ENCODE measurements around the gene ZNF570.

The ZNF570 gene

GRCh38 chr19:37511186-37511585 is 42.0 kb downstream of the ZNF570 start:
- no peak for TF ChIP-seq CTCF (IDR thresholded peaks at IDR 0.05; ENCODE audit: insufficient read depth, low read depth, low read length, missing control alignments)
- no peak for DNase-seq (ENCODE audit: low read depth)
- no peak overlapping the region for H3K4me3 ChIP-seq (ENCODE audit: low read depth, low read length)

DNA sequence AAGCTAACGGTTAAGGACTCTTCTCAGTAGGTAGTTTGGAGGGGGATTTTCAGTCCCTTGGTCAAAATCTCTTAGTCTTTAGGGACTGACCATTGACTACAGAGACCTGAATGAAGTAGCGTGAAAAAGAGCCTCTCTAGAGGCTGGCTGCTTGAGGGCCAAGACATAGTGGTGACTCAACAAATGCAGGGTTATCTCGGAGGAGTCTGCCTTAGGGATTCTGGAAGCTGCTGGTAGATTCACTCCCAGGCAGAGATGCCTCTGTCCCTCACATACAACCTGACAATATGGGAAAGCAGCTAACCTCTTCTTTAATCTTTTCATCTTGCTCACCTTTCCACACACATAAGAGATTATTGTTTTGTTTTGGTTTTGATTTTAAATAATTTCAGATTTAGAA is 42.7 kb downstream of the ZNF570 start:
- TF ChIP-seq CTCF (IDR thresholded peaks at IDR 0.05; ENCODE audit: insufficient read depth, low read depth, low read length, missing control alignments) = no peak
- no peak overlapping the region for H3K4me3 ChIP-seq (ENCODE audit: low read depth, low read length)
- DNase-seq (ENCODE audit: low read depth) = no peak

DNA sequence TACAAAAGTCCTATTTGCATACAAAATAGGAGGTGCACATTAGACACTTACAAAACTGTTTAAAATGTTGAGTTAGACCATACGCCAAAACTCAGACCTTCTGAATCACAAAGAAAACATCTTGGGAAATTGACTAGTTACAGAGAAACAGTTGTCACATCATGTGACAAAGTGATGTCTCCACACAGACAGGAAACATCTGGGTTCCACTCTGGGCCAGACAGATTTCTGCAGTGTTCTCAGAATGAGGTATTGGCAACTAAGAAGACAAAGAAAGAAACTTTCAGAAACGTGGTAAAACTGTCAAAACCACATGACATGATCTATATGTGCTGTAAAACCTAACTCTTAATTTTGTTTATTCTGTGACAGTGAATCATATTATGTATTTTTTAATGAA is 44.2 kb downstream of the ZNF570 start:
- no peak for TF ChIP-seq CTCF (IDR thresholded peaks at IDR 0.05; ENCODE audit: insufficient read depth, low read depth, low read length, missing control alignments)
- DNase-seq (ENCODE audit: low read depth) = no peak
- H3K4me3 ChIP-seq (ENCODE audit: low read depth, low read length) = no peak overlapping the region

DNA sequence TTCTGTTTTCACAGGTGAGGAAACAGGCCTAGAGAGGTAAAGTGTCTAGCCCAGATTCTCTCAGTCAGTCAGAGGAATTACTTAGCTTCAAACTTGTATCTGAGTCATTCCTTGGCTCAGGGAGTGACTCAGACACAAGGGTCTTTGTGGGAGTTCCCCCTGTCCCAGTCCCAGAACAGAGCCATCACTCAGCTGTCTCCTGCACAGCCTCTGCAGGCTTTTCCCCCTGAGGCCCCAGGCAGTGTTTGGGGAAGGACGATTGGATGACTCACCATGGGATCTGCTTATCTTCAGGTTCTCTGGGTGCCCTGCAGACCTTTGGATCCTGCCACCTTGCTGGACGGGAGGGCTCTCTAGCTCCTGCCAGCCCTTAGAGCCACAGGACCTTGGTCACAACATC is 50.7 kb downstream of the ZNF570 start:
- no peak for DNase-seq (ENCODE audit: low read depth)
- TF ChIP-seq CTCF (IDR thresholded peaks at IDR 0.05; ENCODE audit: insufficient read depth, low read depth, low read length, missing control alignments) = no peak
- no peak overlapping the region for H3K4me3 ChIP-seq (ENCODE audit: low read depth, low read length)

GRCh38 chr19:37537391-37537947 is 68.3 kb downstream of the ZNF570 start:
- no peak for TF ChIP-seq CTCF (IDR thresholded peaks at IDR 0.05; ENCODE audit: insufficient read depth, low read depth, low read length, missing control alignments)
- DNase-seq (ENCODE audit: low read depth) = no peak
- no peak overlapping the region for H3K4me3 ChIP-seq (ENCODE audit: low read depth, low read length)
